Measurements from ENCODE around the gene KRT27. TPM values are rescaled to one million over a fixed set of nuclear protein-coding genes. Genes with fewer than 3 reads are reported as not detected.

KRT27 gene
- total RNA-seq, 2 experiments from 2014 or later: not detected

DNA sequence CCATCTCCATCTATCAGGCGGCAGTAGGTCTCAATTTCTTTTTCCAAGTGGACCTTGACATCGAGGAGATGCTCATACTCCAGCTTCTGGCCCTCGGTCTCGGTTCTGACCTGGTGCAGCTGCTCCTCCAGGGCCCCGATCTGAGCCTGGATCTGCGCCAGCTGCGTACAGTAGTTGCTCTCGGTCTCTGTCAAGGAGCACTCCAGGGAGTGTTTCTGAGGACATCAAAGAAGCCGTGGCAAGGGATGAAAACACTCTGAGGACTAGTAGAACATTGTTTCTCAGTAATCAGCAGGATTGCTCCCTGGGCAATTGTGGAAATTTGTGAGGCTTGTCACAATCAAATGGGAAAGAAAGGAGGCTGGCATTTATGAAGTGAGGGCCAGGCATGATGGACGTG lies 11.5 kb upstream of the KRT27 start:
- H3K9me3 ChIP-seq (ENCODE audit: control insufficient read depth in 1 of 2, insufficient read depth in 1 of 2, low read length in 2 of 2): peaks cover 0 to 4% of the 10 kb centered on the region in 2 experiments
- TF ChIP-seq, protein P1, sequence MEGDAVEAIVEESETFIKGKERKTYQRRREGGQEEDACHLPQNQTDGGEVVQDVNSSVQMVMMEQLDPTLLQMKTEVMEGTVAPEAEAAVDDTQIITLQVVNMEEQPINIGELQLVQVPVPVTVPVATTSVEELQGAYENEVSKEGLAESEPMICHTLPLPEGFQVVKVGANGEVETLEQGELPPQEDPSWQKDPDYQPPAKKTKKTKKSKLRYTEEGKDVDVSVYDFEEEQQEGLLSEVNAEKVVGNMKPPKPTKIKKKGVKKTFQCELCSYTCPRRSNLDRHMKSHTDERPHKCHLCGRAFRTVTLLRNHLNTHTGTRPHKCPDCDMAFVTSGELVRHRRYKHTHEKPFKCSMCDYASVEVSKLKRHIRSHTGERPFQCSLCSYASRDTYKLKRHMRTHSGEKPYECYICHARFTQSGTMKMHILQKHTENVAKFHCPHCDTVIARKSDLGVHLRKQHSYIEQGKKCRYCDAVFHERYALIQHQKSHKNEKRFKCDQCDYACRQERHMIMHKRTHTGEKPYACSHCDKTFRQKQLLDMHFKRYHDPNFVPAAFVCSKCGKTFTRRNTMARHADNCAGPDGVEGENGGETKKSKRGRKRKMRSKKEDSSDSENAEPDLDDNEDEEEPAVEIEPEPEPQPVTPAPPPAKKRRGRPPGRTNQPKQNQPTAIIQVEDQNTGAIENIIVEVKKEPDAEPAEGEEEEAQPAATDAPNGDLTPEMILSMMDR (IDR thresholded peaks at IDR 0.05): no peak
- CTCF ChIA-PET: no interaction called here
- H3K4me3 ChIP-seq (ENCODE audit: low read length): no peak overlapping the region
- Mint-ChIP-seq H3K4me1 (ENCODE audit: low read depth) (no peaks in the 10 kb centered on the region), H3K27ac (no peak overlapping the region), H3K9me3 (no peaks in the 10 kb centered on the region), H3K27me3 (peaks cover 43% of the 10 kb centered on the region), H3K36me3 (ENCODE audit: low read depth) (no peaks in the 10 kb centered on the region), H3K4me3 (no peak overlapping the region)
- intact Hi-C loops (cut with DNase I, micrococcal nuclease): no loop called here
- DNase-seq (no peak), ATAC-seq (ENCODE audit: poor library complexity) (no peak)
- peaks cover 12 to 32% of the 10 kb centered on the region in 2 experiments for H3K27me3 ChIP-seq (ENCODE audit: control insufficient read depth in 1 of 2, insufficient read depth in 2 of 2, low read length in 2 of 2)
- H3K4me1 ChIP-seq (ENCODE audit: insufficient read depth, low read length): no peaks in the 10 kb centered on the region
- H3K36me3 ChIP-seq (ENCODE audit: insufficient read depth, low read length): no peaks in the 10 kb centered on the region
- POLR2A ChIA-PET: no interaction called here
- H3K27ac ChIP-seq (ENCODE audit: low read depth in 1 of 2, low read length in 2 of 2): no peak overlapping the region

DNA sequence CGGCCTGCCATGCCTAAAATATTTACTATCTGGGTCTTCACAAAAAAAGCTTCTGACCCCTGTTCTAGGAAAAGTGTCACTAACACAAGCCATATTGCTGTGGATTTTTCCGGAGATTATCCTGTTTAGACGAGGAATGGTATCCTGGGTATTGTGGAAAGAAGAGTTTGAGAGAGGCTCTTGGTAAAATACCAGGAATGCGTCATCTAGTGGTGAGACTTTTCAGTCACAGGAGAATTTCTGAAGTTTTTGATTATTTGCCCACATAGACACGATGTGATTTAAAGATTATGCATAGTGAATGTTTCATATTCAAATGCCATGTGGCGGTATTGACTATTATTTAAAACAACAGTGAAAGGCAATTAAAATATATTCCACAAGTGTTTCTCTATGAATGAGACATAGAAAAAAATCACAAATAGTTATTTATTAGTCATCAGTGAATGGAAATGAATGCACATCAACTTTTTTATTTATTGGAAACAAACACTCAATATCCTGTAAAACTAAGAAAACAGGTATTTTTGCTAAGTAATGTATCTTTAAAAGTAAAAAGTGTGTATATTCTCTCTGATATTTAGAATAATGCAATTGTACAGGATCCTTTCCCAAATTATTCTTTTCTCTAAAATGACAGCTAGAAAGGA lies 9.6 kb upstream of the KRT27 start:
- peaks cover 39% of the 10 kb centered on the region for H3K27me3 Mint-ChIP-seq
- POLR2A ChIA-PET: no interaction called here
- H3K4me1 ChIP-seq (ENCODE audit: insufficient read depth, low read length): no peaks in the 10 kb centered on the region
- H3K9me3 Mint-ChIP-seq: no peaks in the 10 kb centered on the region
- no peak for ATAC-seq (ENCODE audit: poor library complexity)
- H3K27ac Mint-ChIP-seq: no peak overlapping the region
- DNase-seq: peak in 1 of 14 experiments; percentile 17
- peaks cover 0 to 2% of the 10 kb centered on the region in 2 experiments for H3K9me3 ChIP-seq (ENCODE audit: control insufficient read depth in 1 of 2, insufficient read depth in 1 of 2, low read length in 2 of 2)
- TF ChIP-seq, protein P1 (IDR thresholded peaks at IDR 0.05): no peak
- intact Hi-C loops (cut with DNase I, micrococcal nuclease): loop anchor here in 1 of 2 experiments (2.0 kb wide), 1 partner anchor 171 kb away; no protein-coding TSS in a partner anchor
- no peak overlapping the region for H3K4me3 Mint-ChIP-seq
- no peaks in the 10 kb centered on the region for H3K36me3 Mint-ChIP-seq (ENCODE audit: low read depth)
- H3K27ac ChIP-seq (ENCODE audit: low read depth in 1 of 2, low read length in 2 of 2): no peak overlapping the region
- H3K4me1 Mint-ChIP-seq (ENCODE audit: low read depth): no peaks in the 10 kb centered on the region
- CTCF ChIA-PET: no interaction called here
- H3K4me3 ChIP-seq (ENCODE audit: low read length): no peak overlapping the region
- no peaks in the 10 kb centered on the region for H3K36me3 ChIP-seq (ENCODE audit: insufficient read depth, low read length)
- H3K27me3 ChIP-seq (ENCODE audit: control insufficient read depth in 1 of 2, insufficient read depth in 2 of 2, low read length in 2 of 2): peaks cover 9 to 17% of the 10 kb centered on the region in 2 experiments

DNA sequence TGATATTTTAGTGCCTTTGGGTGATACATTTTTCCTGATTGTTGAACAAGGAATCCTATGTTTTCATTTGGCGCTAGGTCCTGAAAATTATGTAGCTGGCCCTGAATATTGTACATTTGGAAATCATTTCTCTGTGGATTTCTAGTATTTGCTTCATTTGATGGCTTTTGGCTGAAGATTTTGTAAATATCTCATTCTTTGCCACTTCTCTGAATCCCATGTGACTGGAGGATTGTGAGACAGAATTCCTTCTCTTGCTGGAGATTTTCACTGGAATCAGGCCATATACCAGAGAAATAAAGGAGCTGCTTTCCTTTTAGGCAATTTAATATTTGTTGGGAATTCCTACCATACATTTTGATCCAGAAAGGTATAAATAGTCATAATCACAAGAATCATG lies 8.8 kb upstream of the KRT27 start:
- H3K36me3 Mint-ChIP-seq (ENCODE audit: low read depth): no peaks in the 10 kb centered on the region
- no peak for DNase-seq
- TF ChIP-seq, protein P1 (IDR thresholded peaks at IDR 0.05): no peak
- POLR2A ChIA-PET: no interaction called here
- H3K9me3 Mint-ChIP-seq: no peaks in the 10 kb centered on the region
- H3K4me1 Mint-ChIP-seq (ENCODE audit: low read depth): no peaks in the 10 kb centered on the region
- ATAC-seq (ENCODE audit: poor library complexity): no peak
- Histone ChIP-seq H3K4me1 (ENCODE audit: insufficient read depth, low read length) (no peaks in the 10 kb centered on the region), H3K9me3 (ENCODE audit: control insufficient read depth in 1 of 2, insufficient read depth in 1 of 2, low read length in 2 of 2) (no peaks in the 10 kb centered on the region), H3K36me3 (ENCODE audit: insufficient read depth, low read length) (no peaks in the 10 kb centered on the region), H3K27ac (ENCODE audit: low read depth in 1 of 2, low read length in 2 of 2) (no peak overlapping the region), H3K4me3 (ENCODE audit: low read length) (no peak overlapping the region), H3K27me3 (ENCODE audit: control insufficient read depth in 1 of 2, insufficient read depth in 2 of 2, low read length in 2 of 2) (peaks cover 1 to 10% of the 10 kb centered on the region in 2 experiments)
- H3K4me3 Mint-ChIP-seq: no peak overlapping the region
- CTCF ChIA-PET: interaction anchor here (0.7 kb wide), 1 partner anchor 72 kb away, joined by 3 read pairs; no protein-coding TSS in a partner anchor
- peaks cover 32% of the 10 kb centered on the region for H3K27me3 Mint-ChIP-seq
- intact Hi-C loops (cut with DNase I, micrococcal nuclease): loop anchor here in 1 of 2 experiments (2.0 kb wide), 1 partner anchor 170 kb away; no protein-coding TSS in a partner anchor
- no peak overlapping the region for H3K27ac Mint-ChIP-seq

All from CD4-positive, alpha-beta T cell (primary cell).